CD4-positive, alpha-beta T cell (primary cell): Measurements from ENCODE around the gene FBXO30. TPM values are rescaled to one million over a fixed set of nuclear protein-coding genes. Genes with fewer than 3 reads are reported as not detected.

Experiments
- ATAC-seq: fragments of 200-7000 bp; cut with Tn5 transposase; one replicate; pipeline ENCODE4 v1.10.0; 2022; ENCODE audit warnings: mild to moderate bottlenecking; ENCODE audit not compliant: poor library complexity
- CTCF ChIA-PET: fragments of 350-600 bp; sonication (Branson Sonifier 250); formaldehyde crosslinking; loops from one replicate; lab custom pipeline; 2021; ENCODE audit warnings: antibody characterized with exemption, inconsistent platforms; lab: Charles Lee
- POLR2A ChIA-PET: fragments of 350-600 bp; sonication (Branson Sonifier 250); formaldehyde crosslinking; loops from one replicate; lab custom pipeline; 2021; ENCODE audit warnings: antibody characterized with exemption, inconsistent platforms; lab: Charles Lee
- DNase-seq, 14 experiments: peaks; one replicate each; pipeline ENCODE4 v3.0.0-alpha.2; 2013 to 2020; ENCODE audit warnings: mixed read lengths in 2 of 14
- H3K27ac ChIP-seq, 2 donors: one replicate each; pipeline versions ENCODE4 v1.5.1 to v1.7.0; 2013; ENCODE audit warnings: low read length in 2 of 2, low read depth in 1 of 2, mild to moderate bottlenecking in 1 of 2
- H3K27me3 ChIP-seq, 2 experiments: 1 replicate in 1 of 2; 2 replicates in 1 of 2; pipeline versions ENCODE4 v1.6.1 to v1.7.0; 2013; ENCODE audit warnings: low read length in 2 of 2, control low read depth in 1 of 2, mild to moderate bottlenecking in 1 of 2, moderate library complexity in 1 of 2; ENCODE audit not compliant: insufficient read depth in 2 of 2, control insufficient read depth in 1 of 2
- H3K36me3 ChIP-seq: one replicate; pipeline ENCODE4 v1.6.1; 2013; ENCODE audit warnings: low read length, control low read depth; ENCODE audit not compliant: insufficient read depth
- H3K4me1 ChIP-seq: one replicate; pipeline ENCODE4 v1.6.1; 2013; ENCODE audit warnings: low read length, control low read depth; ENCODE audit not compliant: insufficient read depth
- H3K4me3 ChIP-seq: one replicate; pipeline ENCODE4 v1.5.1; 2013; ENCODE audit warnings: mild to moderate bottlenecking, low read length, moderate library complexity
- H3K9me3 ChIP-seq, 2 experiments: 1 replicate in 1 of 2; 2 replicates in 1 of 2; pipeline versions ENCODE4 v1.6.1 to v1.7.0; 2013; ENCODE audit warnings: low read length in 2 of 2, mild to moderate bottlenecking in 2 of 2, control low read depth in 1 of 2, moderate library complexity in 1 of 2; ENCODE audit not compliant: control insufficient read depth in 1 of 2, insufficient read depth in 1 of 2
- H3K27ac Mint-ChIP-seq: one replicate; pipeline ENCODE4 v1.8.0; 2020; ENCODE audit warnings: mixed read lengths
- H3K27me3 Mint-ChIP-seq: one replicate; pipeline ENCODE4 v1.8.0; 2021; ENCODE audit warnings: mixed read lengths
- H3K36me3 Mint-ChIP-seq: one replicate; pipeline ENCODE4 v1.8.0; 2021; ENCODE audit warnings: low read depth, mixed read lengths
- H3K4me1 Mint-ChIP-seq: one replicate; pipeline ENCODE4 v1.8.0; 2021; ENCODE audit warnings: low read depth, mixed read lengths
- H3K4me3 Mint-ChIP-seq: one replicate; pipeline ENCODE4 v1.8.0; 2020; ENCODE audit warnings: mild to moderate bottlenecking, mixed read lengths
- H3K9me3 Mint-ChIP-seq: one replicate; pipeline ENCODE4 v1.8.0; 2020; ENCODE audit warnings: mixed read lengths
- intact Hi-C, 2 experiments: fragments of 100-400 bp; cut with DNase I in 1 of 2; cut with micrococcal nuclease in 1 of 2; formaldehyde crosslinking; loops; one replicate each; pipeline versions ENCODE4 v1.15.1 to v1.9.0; 2023 to 2025; cut with DNase I, micrococcal nuclease
- total RNA-seq, 174 experiments: library from RNA in 2 of 174; stranded (reverse) in 2 of 174; gene quantifications; one replicate each; pipeline ENCODE4 v1.2.3 and lab custom pipeline; 2021 to 2026
- TF ChIP-seq, protein P1 (sequence below): fragments of 200-600 bp; IDR thresholded peaks from one replicate; pipeline ENCODE4 v1.8.0; 2022; ENCODE audit warnings: antibody characterized with exemption, mild to moderate bottlenecking

FBXO30 gene
- total RNA-seq, 2 experiments from 2014 or later, result 1.3 to 1.4 TPM

DNA sequence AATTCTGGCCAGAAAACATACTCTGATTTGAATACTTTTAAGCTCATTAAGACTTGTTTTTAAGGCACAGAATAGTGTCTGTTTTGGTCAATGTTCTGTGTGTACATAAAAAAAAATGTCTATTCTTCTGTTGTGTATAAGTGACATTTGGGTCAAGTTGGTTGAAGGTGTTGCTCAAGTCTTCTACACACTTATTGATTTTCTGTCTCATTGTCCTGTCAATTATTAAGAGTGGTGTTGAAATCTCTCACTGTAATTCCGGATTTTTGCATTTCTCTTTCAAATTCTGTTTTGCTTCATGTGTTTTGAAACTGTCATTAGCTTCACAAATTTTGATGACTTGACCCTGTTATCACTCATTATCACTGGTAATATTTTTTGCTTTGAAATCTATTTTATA, 41.7 kb downstream of the FBXO30 start:
- no peaks in the 10 kb centered on the region for H3K27me3 ChIP-seq
- Mint-ChIP-seq H3K9me3 (peaks cover 2% of the 10 kb centered on the region), H3K27ac (no peak overlapping the region), H3K4me1 (no peaks in the 10 kb centered on the region), H3K36me3 (no peaks in the 10 kb centered on the region), H3K27me3 (no peaks in the 10 kb centered on the region), H3K4me3 (no peak overlapping the region)
- ATAC-seq (no peak), DNase-seq (no peak)
- intact Hi-C loops, result no loop called here
- H3K4me1 ChIP-seq, result no peaks in the 10 kb centered on the region
- no peaks in the 10 kb centered on the region for H3K9me3 ChIP-seq
- no peak overlapping the region for H3K27ac ChIP-seq
- ChIA-PET CTCF (interaction anchor here (0.9 kb wide), 1 partner anchor 11 kb away, joined by 3 read pairs; no protein-coding TSS in a partner anchor), POLR2A (no interaction called here)
- TF ChIP-seq, protein P1, sequence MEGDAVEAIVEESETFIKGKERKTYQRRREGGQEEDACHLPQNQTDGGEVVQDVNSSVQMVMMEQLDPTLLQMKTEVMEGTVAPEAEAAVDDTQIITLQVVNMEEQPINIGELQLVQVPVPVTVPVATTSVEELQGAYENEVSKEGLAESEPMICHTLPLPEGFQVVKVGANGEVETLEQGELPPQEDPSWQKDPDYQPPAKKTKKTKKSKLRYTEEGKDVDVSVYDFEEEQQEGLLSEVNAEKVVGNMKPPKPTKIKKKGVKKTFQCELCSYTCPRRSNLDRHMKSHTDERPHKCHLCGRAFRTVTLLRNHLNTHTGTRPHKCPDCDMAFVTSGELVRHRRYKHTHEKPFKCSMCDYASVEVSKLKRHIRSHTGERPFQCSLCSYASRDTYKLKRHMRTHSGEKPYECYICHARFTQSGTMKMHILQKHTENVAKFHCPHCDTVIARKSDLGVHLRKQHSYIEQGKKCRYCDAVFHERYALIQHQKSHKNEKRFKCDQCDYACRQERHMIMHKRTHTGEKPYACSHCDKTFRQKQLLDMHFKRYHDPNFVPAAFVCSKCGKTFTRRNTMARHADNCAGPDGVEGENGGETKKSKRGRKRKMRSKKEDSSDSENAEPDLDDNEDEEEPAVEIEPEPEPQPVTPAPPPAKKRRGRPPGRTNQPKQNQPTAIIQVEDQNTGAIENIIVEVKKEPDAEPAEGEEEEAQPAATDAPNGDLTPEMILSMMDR, result no peak
- no peaks in the 10 kb centered on the region for H3K36me3 ChIP-seq
- H3K4me3 ChIP-seq, result no peak overlapping the region

DNA sequence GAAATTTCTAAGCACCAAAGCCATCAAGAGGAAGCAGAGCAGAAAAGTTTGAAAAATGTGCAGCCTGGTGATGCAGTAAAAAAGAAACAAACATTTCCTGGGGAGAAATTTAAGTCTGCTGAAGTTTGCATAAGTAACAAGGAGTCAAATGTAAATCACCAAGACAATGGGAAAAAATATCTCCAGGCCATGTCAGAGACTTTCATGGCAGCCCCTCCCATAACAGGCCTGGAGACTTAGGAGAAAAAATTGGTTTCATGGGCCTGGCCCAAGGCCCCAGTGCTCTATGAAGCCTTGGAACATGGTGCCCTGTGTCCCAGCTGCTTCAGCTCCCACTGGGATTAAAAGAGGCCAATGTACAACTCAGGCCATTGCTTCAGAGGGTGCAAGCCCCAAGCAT, 49.1 kb downstream of the FBXO30 start:
- Histone ChIP-seq H3K27ac (no peak overlapping the region), H3K4me1 (no peaks in the 10 kb centered on the region), H3K9me3 (no peaks in the 10 kb centered on the region), H3K27me3 (no peaks in the 10 kb centered on the region), H3K36me3 (no peaks in the 10 kb centered on the region), H3K4me3 (no peak overlapping the region)
- DNase-seq (no peak), ATAC-seq (no peak)
- intact Hi-C loops, result no loop called here
- TF ChIP-seq, protein P1, result no peak
- Mint-ChIP-seq H3K4me3 (no peak overlapping the region), H3K9me3 (no peaks in the 10 kb centered on the region), H3K36me3 (no peaks in the 10 kb centered on the region), H3K27me3 (no peaks in the 10 kb centered on the region), H3K27ac (no peak overlapping the region), H3K4me1 (no peaks in the 10 kb centered on the region)
- ChIA-PET POLR2A (no interaction called here), CTCF (no interaction called here)

DNA sequence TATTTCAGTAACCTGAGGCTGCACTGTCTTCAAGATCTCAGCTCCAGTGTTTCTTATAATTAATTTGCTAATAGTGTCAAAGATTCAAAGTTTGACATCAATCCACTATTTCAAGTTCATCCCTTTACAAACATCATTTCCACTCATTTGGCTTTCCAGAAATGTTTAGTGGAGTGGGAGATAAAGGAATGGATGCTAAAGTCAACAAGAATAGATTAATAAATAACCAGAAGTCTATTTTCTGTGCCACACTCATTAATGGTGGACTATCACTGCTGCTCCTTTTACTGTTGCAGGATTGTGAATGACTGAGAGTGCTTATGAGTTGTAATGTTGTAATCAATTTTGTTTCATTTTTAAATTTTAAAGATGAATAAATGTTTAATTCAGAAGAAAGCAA, 50.9 kb downstream of the FBXO30 start:
- H3K27ac Mint-ChIP-seq, result no peak overlapping the region
- H3K36me3 ChIP-seq, result no peaks in the 10 kb centered on the region
- no peaks in the 10 kb centered on the region for H3K4me1 ChIP-seq
- no peaks in the 10 kb centered on the region for H3K27me3 Mint-ChIP-seq
- no peak overlapping the region for H3K4me3 ChIP-seq
- DNase-seq (no peak), ATAC-seq (no peak)
- intact Hi-C loops, result no loop called here
- H3K36me3 Mint-ChIP-seq, result no peaks in the 10 kb centered on the region
- no peaks in the 10 kb centered on the region for H3K9me3 ChIP-seq
- POLR2A ChIA-PET, result no interaction called here
- CTCF ChIA-PET, result no interaction called here
- H3K27ac ChIP-seq, result no peak overlapping the region
- H3K4me3 Mint-ChIP-seq, result no peak overlapping the region
- TF ChIP-seq, protein P1, result no peak
- no peaks in the 10 kb centered on the region for H3K4me1 Mint-ChIP-seq
- H3K9me3 Mint-ChIP-seq, result no peaks in the 10 kb centered on the region
- H3K27me3 ChIP-seq, result no peaks in the 10 kb centered on the region
